Endodermal cell (in vitro differentiated cells): ENCODE results near the gene WNT9B. TPM values are rescaled to one million over a fixed set of nuclear protein-coding genes. Genes with fewer than 3 reads are reported as not detected.

ENCODE experiments used
- DNase-seq: peaks from one replicate; pipeline ENCODE4 v3.0.0-alpha.2; 2017
- H3K27ac ChIP-seq: 2 replicates; pipeline ENCODE4 v1.5.1; 2013; ENCODE audit warnings: mild to moderate bottlenecking, low read depth, low read length, moderate library complexity
- H3K27me3 ChIP-seq: 2 replicates; pipeline ENCODE4 v1.6.1; 2013; ENCODE audit warnings: mild to moderate bottlenecking, low read length, moderate library complexity; ENCODE audit not compliant: insufficient read depth, control insufficient read depth, poor library complexity, severe bottlenecking
- H3K36me3 ChIP-seq: 2 replicates; pipeline ENCODE4 v1.7.0; 2013; ENCODE audit warnings: mild to moderate bottlenecking, low read length, moderate library complexity; ENCODE audit not compliant: control insufficient read depth, insufficient read depth
- H3K4me1 ChIP-seq: one replicate; pipeline ENCODE4 v1.7.0; 2013; ENCODE audit warnings: low read length; ENCODE audit not compliant: control insufficient read depth, insufficient read depth
- H3K4me3 ChIP-seq: 2 replicates; pipeline ENCODE4 v1.5.1; 2013; ENCODE audit warnings: mild to moderate bottlenecking, low read length, moderate library complexity
- H3K9ac ChIP-seq: 2 replicates; pipeline ENCODE4 v1.6.1; 2013; ENCODE audit warnings: mild to moderate bottlenecking, low read length, moderate library complexity; ENCODE audit not compliant: poor library complexity, severe bottlenecking; ENCODE audit errors: extremely low read depth
- H3K9me3 ChIP-seq: 2 replicates; pipeline ENCODE4 v1.6.1; 2013; ENCODE audit warnings: mild to moderate bottlenecking, low read length, moderate library complexity; ENCODE audit not compliant: control insufficient read depth
- H3K27ac Mint-ChIP-seq: 2 replicates; pipeline ENCODE4 v1.8.0; 2020; ENCODE audit warnings: mixed read lengths
- H3K27me3 Mint-ChIP-seq: 2 replicates; pipeline ENCODE4 v1.8.0; 2021; ENCODE audit warnings: mild to moderate bottlenecking, mixed read lengths; ENCODE audit not compliant: insufficient read depth
- H3K36me3 Mint-ChIP-seq: 2 replicates; pipeline ENCODE4 v1.8.0; 2020; ENCODE audit warnings: low read depth, mixed read lengths
- H3K4me1 Mint-ChIP-seq: 2 replicates; pipeline ENCODE4 v1.8.0; 2020; ENCODE audit warnings: mixed read lengths
- H3K4me3 Mint-ChIP-seq: 2 replicates; pipeline ENCODE4 v1.8.0; 2020; ENCODE audit warnings: mild to moderate bottlenecking, moderate library complexity, mixed read lengths
- H3K9me3 Mint-ChIP-seq: 2 replicates; pipeline ENCODE4 v1.8.0; 2020; ENCODE audit warnings: mild to moderate bottlenecking, mixed read lengths
- CTCF ChIP-seq: fragments of 200-600 bp; sonication (generic); conservative IDR thresholded peaks from 2 replicates; pipeline ENCODE4 v1.5.0; 2021; ENCODE audit warnings: antibody characterized with exemption, mild to moderate bottlenecking
- WGBS, 2 experiments: methylation state at CpG; one replicate each; pipeline versions ENCODE4 v1.1.5 to v1.1.7; 2013; ENCODE audit warnings: missing lambda C conversion rate in 2 of 2, mixed read lengths in 1 of 2; ENCODE audit not compliant: insufficient coverage in 1 of 2, insufficient read length in 1 of 2; 5-methylcytosine and 5-hydroxymethylcytosine counted together
- long read RNA-seq, 4 experiments: library from polyadenylated mRNA in 2 of 4; library from RNA in 1 of 4; library from capped mRNA in 1 of 4; stranded (forward) in 3 of 4; unstranded in 1 of 4; transcript quantifications; one replicate each; pipeline ENCODE4 v2.0.0, GENCODE V29; 2020 to 2021; ENCODE audit warnings: inconsistent platforms in 1 of 4
- polyA plus RNA-seq, 2 experiments: library from polyadenylated mRNA; stranded (reverse); fragments of 50-300 nt; gene quantifications; one replicate each; pipeline ENCODE4 v1.2.3, GENCODE V29; 2013
- total RNA-seq, 2 donors: library from RNA; stranded (reverse); fragmentation: NEBNext Ultra II Directional in 1 of 2; extraction: Animal tissue kit (Norgen Biotek cat#: 25700) in 1 of 2; gene quantifications; 2 replicates in 1 of 2; 3 replicates in 1 of 2; pipeline ENCODE4 v1.2.1, GENCODE V29; 2021

WNT9B gene
- total RNA-seq = under 1 TPM in 1 of 2 donors, not detected in 1; 0.33 TPM
- polyA plus RNA-seq (2013, experiment 1 of 2) = 2.4 TPM
- polyA plus RNA-seq (2013, experiment 2 of 2) = 2.1 TPM
- long read RNA-seq, experiment 1 = 0 reads
- long read RNA-seq, experiment 2, partial matches to known transcripts = 0 of 2 reads
- long read RNA-seq, experiment 2, other reads (novel, unspliced or antisense) = 1 of 2 reads
- long read RNA-seq, experiment 3, partial matches to known transcripts = 0 of 1 reads
- long read RNA-seq, experiment 3, other reads (novel, unspliced or antisense) = 1 of 1 reads
- long read RNA-seq, experiment 4 = 0 reads

- Histone ChIP-seq H3K9ac (peak within 1 kb of the TSS; percentile 25), H3K27ac (no peak within 1 kb of the TSS)
- H3K27me3 Mint-ChIP-seq = peaks cover 88% of the 10 kb centered on the region
These were observed at the start of gene WNT9B for GRCh38 chr17:46851029-46851741. WNT9B (plus strand) TSS chr17:46851583; CDS start chr17:46851639, 56 bp downstream.

GRCh38 chr17:46802800-46803199 is 48.6 kb upstream of the WNT9B start:
- no peak for DNase-seq
- Mint-ChIP-seq H3K4me3 (no peak overlapping the region), H3K4me1 (peaks cover 3% of the 10 kb centered on the region), H3K36me3 (peaks cover 33% of the 10 kb centered on the region), H3K9me3 (peaks cover 2% of the 10 kb centered on the region), H3K27ac (no peak overlapping the region), H3K27me3 (no peaks in the 10 kb centered on the region)
- 72 to 82% methylated on average over 4 to 7 of the region's 7 CpGs for WGBS, 2 experiments
- H3K27me3 ChIP-seq = no peaks in the 10 kb centered on the region
- no peak overlapping the region for H3K27ac ChIP-seq
- H3K4me1 ChIP-seq = no peaks in the 10 kb centered on the region
- no peak for TF ChIP-seq CTCF
- no peak overlapping the region for H3K9ac ChIP-seq
- no peak overlapping the region for H3K4me3 ChIP-seq
- H3K36me3 ChIP-seq = peaks cover 3% of the 10 kb centered on the region
- no peaks in the 10 kb centered on the region for H3K9me3 ChIP-seq

More at GRCh38 chr17:46851029-46851741, at the start of gene WNT9B:
- Mint-ChIP-seq H3K27ac (no peak within 1 kb of the TSS), H3K36me3 (no peaks in the 10 kb centered on the region), H3K4me3 (peak within 1 kb of the TSS; percentile 64), H3K4me1 (peaks cover 4% of the 10 kb centered on the region), H3K9me3 (no peaks in the 10 kb centered on the region)
- DNase-seq = peak; percentile 95
- WGBS, 2 experiments = 0% methylated on average over 20 to 72 of the region's 75 CpGs
- TF ChIP-seq CTCF = peak; percentile 34
- Histone ChIP-seq H3K27me3 (peaks cover 70% of the 10 kb centered on the region), H3K36me3 (no peaks in the 10 kb centered on the region), H3K4me3 (peak within 1 kb of the TSS; percentile 73), H3K4me1 (no peaks in the 10 kb centered on the region), H3K9me3 (no peaks in the 10 kb centered on the region)

- H3K4me3 Mint-ChIP-seq = no peak overlapping the region
- no peaks in the 10 kb centered on the region for H3K27me3 Mint-ChIP-seq
- no peak overlapping the region for H3K4me3 ChIP-seq
- DNase-seq = no peak
- H3K4me1 Mint-ChIP-seq = peaks cover 5% of the 10 kb centered on the region
- no peaks in the 10 kb centered on the region for H3K27me3 ChIP-seq
- peaks cover 2% of the 10 kb centered on the region for H3K9me3 Mint-ChIP-seq
- no peaks in the 10 kb centered on the region for H3K9me3 ChIP-seq
- H3K27ac Mint-ChIP-seq = no peak overlapping the region
- peaks cover 3% of the 10 kb centered on the region for H3K36me3 ChIP-seq
- H3K36me3 Mint-ChIP-seq = peaks cover 33% of the 10 kb centered on the region
- WGBS, 2 experiments = 88 to 94% methylated on average over 4 to 5 of the region's 5 CpGs
- TF ChIP-seq CTCF = no peak
- no peak overlapping the region for H3K9ac ChIP-seq
- no peaks in the 10 kb centered on the region for H3K4me1 ChIP-seq
- H3K27ac ChIP-seq = no peak overlapping the region
These were observed 47.8 kb upstream of the WNT9B start for GRCh38 chr17:46803544-46803943.
